SK-N-SH (cell line): ENCODE data around the gene HSP90AA1.

Experiments used
- EP300 ChIP-seq, 2 experiments: IDR thresholded peaks; 2 replicates each; pipeline versions ENCODE4 v1.4.0 to v1.6.1; 2012; ENCODE audit warnings: borderline replicate concordance in 1 of 2, low read depth in 1 of 2, low read length in 1 of 2
- EZH2phosphoT487 ChIP-seq: fragments of 200-600 bp; sonication (generic); IDR thresholded peaks from 2 replicates; pipeline ENCODE4 v1.6.1; 2017; ENCODE audit warnings: low read depth, mixed run types, mild to moderate bottlenecking, antibody characterized with exemption, moderate library complexity, borderline replicate concordance
- FOXJ3 ChIP-seq: sonication (generic); formaldehyde crosslinking; IDR thresholded peaks from 2 replicates; pipeline ENCODE4 v1.5.1; 2020; ENCODE audit warnings: mild to moderate bottlenecking, missing genetic modification reagents
- GABPA ChIP-seq: IDR thresholded peaks from 2 replicates; pipeline ENCODE4 v1.4.0; 2012; ENCODE audit warnings: low read depth, mild to moderate bottlenecking
- POLR2AphosphoS5 ChIP-seq: IDR thresholded peaks from 2 replicates; pipeline ENCODE4 v1.6.1; 2012; ENCODE audit warnings: low read depth, low read length
- RAD21 ChIP-seq: IDR thresholded peaks from 2 replicates; pipeline ENCODE4 v1.6.1; 2012; ENCODE audit warnings: mild to moderate bottlenecking, low read length
- SIN3A ChIP-seq: IDR thresholded peaks from 2 replicates; pipeline ENCODE4 v1.6.1; 2012; ENCODE audit warnings: low read depth, mild to moderate bottlenecking, low read length, moderate library complexity, borderline replicate concordance
- TAF1 ChIP-seq: IDR thresholded peaks from 2 replicates; pipeline ENCODE4 v1.6.1; 2012; ENCODE audit warnings: low read depth, mild to moderate bottlenecking, low read length, moderate library complexity, borderline replicate concordance
- TEAD4 ChIP-seq: IDR thresholded peaks from 2 replicates; pipeline ENCODE4 v1.4.0; 2012; ENCODE audit warnings: mild to moderate bottlenecking, borderline replicate concordance; ENCODE audit not compliant: insufficient read depth
- YY1 ChIP-seq: IDR thresholded peaks from 2 replicates; pipeline ENCODE4 v1.4.0; 2012; ENCODE audit warnings: low read depth, mild to moderate bottlenecking
- TF ChIP-seq, protein P1 (sequence below): fragments of 200-600 bp; sonication (generic); IDR thresholded peaks from 2 replicates; pipeline ENCODE4 v1.6.1; 2017; ENCODE audit warnings: antibody characterized with exemption, mild to moderate bottlenecking, moderate library complexity
- TF ChIP-seq, protein P2 (sequence below): IDR thresholded peaks from 2 replicates; pipeline ENCODE4 v1.4.0; 2012; ENCODE audit warnings: low read depth, borderline replicate concordance
- TF ChIP-seq, protein P3 (sequence below): IDR thresholded peaks from 2 replicates; pipeline ENCODE4 v1.4.0; 2012; ENCODE audit warnings: low read depth
- TF ChIP-seq, protein P4 (sequence below): IDR thresholded peaks from 2 replicates; pipeline ENCODE4 v1.6.1; 2012; ENCODE audit warnings: mild to moderate bottlenecking, low read depth, low read length, moderate library complexity

DNA sequence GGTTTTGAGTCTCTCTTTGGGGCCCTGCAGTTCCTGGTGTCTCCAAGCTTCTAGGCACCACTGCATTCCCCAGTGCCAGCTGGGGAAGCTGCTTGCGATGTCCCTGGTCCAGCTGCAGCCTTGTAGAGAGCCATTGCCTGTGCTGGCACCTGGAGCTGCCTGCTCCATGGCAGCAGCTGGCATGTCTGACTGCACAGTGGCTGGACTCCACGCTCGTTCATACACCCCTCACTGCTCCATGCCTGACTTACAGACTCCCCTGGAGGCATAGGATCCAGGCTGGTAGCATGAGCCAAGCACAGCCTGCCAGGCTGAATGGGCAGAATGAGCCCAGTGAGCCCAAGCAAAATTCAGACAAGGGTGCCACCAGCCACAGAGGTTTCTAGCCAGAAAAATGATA lies 31.0 kb upstream of the HSP90AA1 start:
- TF ChIP-seq, protein P1, sequence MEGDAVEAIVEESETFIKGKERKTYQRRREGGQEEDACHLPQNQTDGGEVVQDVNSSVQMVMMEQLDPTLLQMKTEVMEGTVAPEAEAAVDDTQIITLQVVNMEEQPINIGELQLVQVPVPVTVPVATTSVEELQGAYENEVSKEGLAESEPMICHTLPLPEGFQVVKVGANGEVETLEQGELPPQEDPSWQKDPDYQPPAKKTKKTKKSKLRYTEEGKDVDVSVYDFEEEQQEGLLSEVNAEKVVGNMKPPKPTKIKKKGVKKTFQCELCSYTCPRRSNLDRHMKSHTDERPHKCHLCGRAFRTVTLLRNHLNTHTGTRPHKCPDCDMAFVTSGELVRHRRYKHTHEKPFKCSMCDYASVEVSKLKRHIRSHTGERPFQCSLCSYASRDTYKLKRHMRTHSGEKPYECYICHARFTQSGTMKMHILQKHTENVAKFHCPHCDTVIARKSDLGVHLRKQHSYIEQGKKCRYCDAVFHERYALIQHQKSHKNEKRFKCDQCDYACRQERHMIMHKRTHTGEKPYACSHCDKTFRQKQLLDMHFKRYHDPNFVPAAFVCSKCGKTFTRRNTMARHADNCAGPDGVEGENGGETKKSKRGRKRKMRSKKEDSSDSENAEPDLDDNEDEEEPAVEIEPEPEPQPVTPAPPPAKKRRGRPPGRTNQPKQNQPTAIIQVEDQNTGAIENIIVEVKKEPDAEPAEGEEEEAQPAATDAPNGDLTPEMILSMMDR = no peak
- TF ChIP-seq SIN3A (no peak), EP300 (IDR thresholded peaks at IDR 0.05; ENCODE audit: borderline replicate concordance in 1 of 2, low read depth in 1 of 2, low read length in 1 of 2) (no peak), RAD21 (no peak), EZH2phosphoT487 (no peak), TEAD4 (no peak), GABPA (no peak), TAF1 (no peak), POLR2AphosphoS5 (no peak), FOXJ3 (CRISPR knock-in tag) (no peak), YY1 (no peak)
- TF ChIP-seq, protein P2, sequence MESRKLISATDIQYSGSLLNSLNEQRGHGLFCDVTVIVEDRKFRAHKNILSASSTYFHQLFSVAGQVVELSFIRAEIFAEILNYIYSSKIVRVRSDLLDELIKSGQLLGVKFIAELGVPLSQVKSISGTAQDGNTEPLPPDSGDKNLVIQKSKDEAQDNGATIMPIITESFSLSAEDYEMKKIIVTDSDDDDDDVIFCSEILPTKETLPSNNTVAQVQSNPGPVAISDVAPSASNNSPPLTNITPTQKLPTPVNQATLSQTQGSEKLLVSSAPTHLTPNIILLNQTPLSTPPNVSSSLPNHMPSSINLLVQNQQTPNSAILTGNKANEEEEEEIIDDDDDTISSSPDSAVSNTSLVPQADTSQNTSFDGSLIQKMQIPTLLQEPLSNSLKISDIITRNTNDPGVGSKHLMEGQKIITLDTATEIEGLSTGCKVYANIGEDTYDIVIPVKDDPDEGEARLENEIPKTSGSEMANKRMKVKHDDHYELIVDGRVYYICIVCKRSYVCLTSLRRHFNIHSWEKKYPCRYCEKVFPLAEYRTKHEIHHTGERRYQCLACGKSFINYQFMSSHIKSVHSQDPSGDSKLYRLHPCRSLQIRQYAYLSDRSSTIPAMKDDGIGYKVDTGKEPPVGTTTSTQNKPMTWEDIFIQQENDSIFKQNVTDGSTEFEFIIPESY = no peak
- TF ChIP-seq, protein P3, sequence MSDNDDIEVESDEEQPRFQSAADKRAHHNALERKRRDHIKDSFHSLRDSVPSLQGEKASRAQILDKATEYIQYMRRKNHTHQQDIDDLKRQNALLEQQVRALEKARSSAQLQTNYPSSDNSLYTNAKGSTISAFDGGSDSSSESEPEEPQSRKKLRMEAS = no peak
- TF ChIP-seq, protein P4, sequence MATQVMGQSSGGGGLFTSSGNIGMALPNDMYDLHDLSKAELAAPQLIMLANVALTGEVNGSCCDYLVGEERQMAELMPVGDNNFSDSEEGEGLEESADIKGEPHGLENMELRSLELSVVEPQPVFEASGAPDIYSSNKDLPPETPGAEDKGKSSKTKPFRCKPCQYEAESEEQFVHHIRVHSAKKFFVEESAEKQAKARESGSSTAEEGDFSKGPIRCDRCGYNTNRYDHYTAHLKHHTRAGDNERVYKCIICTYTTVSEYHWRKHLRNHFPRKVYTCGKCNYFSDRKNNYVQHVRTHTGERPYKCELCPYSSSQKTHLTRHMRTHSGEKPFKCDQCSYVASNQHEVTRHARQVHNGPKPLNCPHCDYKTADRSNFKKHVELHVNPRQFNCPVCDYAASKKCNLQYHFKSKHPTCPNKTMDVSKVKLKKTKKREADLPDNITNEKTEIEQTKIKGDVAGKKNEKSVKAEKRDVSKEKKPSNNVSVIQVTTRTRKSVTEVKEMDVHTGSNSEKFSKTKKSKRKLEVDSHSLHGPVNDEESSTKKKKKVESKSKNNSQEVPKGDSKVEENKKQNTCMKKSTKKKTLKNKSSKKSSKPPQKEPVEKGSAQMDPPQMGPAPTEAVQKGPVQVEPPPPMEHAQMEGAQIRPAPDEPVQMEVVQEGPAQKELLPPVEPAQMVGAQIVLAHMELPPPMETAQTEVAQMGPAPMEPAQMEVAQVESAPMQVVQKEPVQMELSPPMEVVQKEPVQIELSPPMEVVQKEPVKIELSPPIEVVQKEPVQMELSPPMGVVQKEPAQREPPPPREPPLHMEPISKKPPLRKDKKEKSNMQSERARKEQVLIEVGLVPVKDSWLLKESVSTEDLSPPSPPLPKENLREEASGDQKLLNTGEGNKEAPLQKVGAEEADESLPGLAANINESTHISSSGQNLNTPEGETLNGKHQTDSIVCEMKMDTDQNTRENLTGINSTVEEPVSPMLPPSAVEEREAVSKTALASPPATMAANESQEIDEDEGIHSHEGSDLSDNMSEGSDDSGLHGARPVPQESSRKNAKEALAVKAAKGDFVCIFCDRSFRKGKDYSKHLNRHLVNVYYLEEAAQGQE = no peak
